Endothelial cell of umbilical vein (primary cell): ENCODE results near the gene CHRM4.

ENCODE experiments used
- CTCF ChIP-seq, 2 donors: IDR thresholded peaks; 1 replicate in 1 of 2; 2 replicates in 1 of 2; pipeline ENCODE4 v1.5.1; 2011; ENCODE audit warnings: low read length in 2 of 2, mild to moderate bottlenecking in 2 of 2, moderate library complexity in 2 of 2, control low read depth in 1 of 2, inconsistent platforms in 1 of 2, low read depth in 1 of 2; ENCODE audit not compliant: insufficient read depth in 1 of 2; ENCODE audit errors: extremely low read depth in 1 of 2
- EZH2 ChIP-seq: IDR thresholded peaks from 2 replicates; pipeline ENCODE4 v1.6.1; 2012; ENCODE audit warnings: borderline replicate concordance, low read depth, mild to moderate bottlenecking, moderate library complexity, low read length, inconsistent platforms; ENCODE audit not compliant: severe bottlenecking
- FOS ChIP-seq: IDR thresholded peaks from 2 replicates; pipeline ENCODE4 v1.6.1; 2011; ENCODE audit warnings: mild to moderate bottlenecking, low read length, moderate library complexity, borderline replicate concordance; ENCODE audit not compliant: insufficient read depth
- GATA2 ChIP-seq: IDR thresholded peaks from 2 replicates; pipeline ENCODE4 v1.7.0; 2011; ENCODE audit warnings: low read depth, mild to moderate bottlenecking, moderate library complexity, mixed read lengths, low read length; ENCODE audit not compliant: insufficient read length, insufficient read depth
- JUN ChIP-seq: IDR thresholded peaks from 2 replicates; pipeline ENCODE4 v1.6.1; 2011; ENCODE audit warnings: borderline replicate concordance, low read depth; ENCODE audit not compliant: insufficient read length, insufficient read depth
- MAX ChIP-seq: IDR thresholded peaks from 2 replicates; pipeline ENCODE4 v1.6.1; 2011; ENCODE audit not compliant: insufficient read depth, insufficient read length
- MYC ChIP-seq: IDR thresholded peaks from one replicate; pipeline ENCODE4 v1.6.1; 2011; ENCODE audit warnings: mild to moderate bottlenecking, low read depth, low read length
- POLR2A ChIP-seq: IDR thresholded peaks from 2 replicates; pipeline ENCODE4 v1.6.1; 2012; ENCODE audit warnings: low read depth, mild to moderate bottlenecking, control low read depth, low read length
- POLR2AphosphoS5 ChIP-seq: IDR thresholded peaks from 2 replicates; pipeline ENCODE4 v1.6.1; 2012; ENCODE audit warnings: low read depth, mild to moderate bottlenecking, control low read depth, low read length, moderate library complexity; ENCODE audit not compliant: insufficient read depth

- TF ChIP-seq POLR2AphosphoS5 (no peak), CTCF (IDR thresholded peaks at IDR 0.05; ENCODE audit: extremely low read depth in 1 of 2, insufficient read depth in 1 of 2, low read depth in 1 of 2, low read length in 2 of 2) (peak in 1 of 2 donors; percentile 8), EZH2 (no peak), JUN (no peak), MAX (no peak), POLR2A (no peak), MYC (no peak), FOS (no peak), GATA2 (no peak)
These were observed 18.4 kb upstream of the CHRM4 start for GRCh38 chr11:46410021-46410420.
